Spinal cord (tissue), 10 donors: ENCODE data around the gene FOXI1. TPM values are rescaled to one million over a fixed set of nuclear protein-coding genes. Genes with fewer than 3 reads are reported as not detected.
A peak's percentile ranks its signal among the peaks of the same experiment; 100 is the strongest.
"Not testable (repeated sequence)": the region's sequence is repeated elsewhere in the genome, so short reads cannot be mapped to it uniquely, and the experiment has no call there.

Experiments
- DNase-seq, 6 donors: peaks; one replicate each; pipeline versions ENCODE4 v3.0.0 to v3.0.0-alpha.2; 2013 to 2015; ENCODE audit warnings: low spot score in 6 of 6, low read depth in 4 of 6
- H3K27ac ChIP-seq: one replicate; pipeline ENCODE4 v1.5.1; 2013; ENCODE audit warnings: low read depth, low read length, control low read depth
- H3K27me3 ChIP-seq: one replicate; pipeline ENCODE4 v1.6.1; 2013; ENCODE audit warnings: low read length; ENCODE audit not compliant: control insufficient read depth, insufficient read depth
- H3K36me3 ChIP-seq: one replicate; pipeline ENCODE4 v1.6.1; 2013; ENCODE audit warnings: low read length; ENCODE audit not compliant: control insufficient read depth, insufficient read depth
- H3K4me1 ChIP-seq: one replicate; pipeline ENCODE4 v1.6.1; 2013; ENCODE audit warnings: low read length; ENCODE audit not compliant: control insufficient read depth, insufficient read depth
- H3K4me3 ChIP-seq: one replicate; pipeline ENCODE4 v1.5.1; 2013; ENCODE audit warnings: low read depth, low read length, control low read depth
- H3K9me3 ChIP-seq: one replicate; pipeline ENCODE4 v1.6.1; 2013; ENCODE audit warnings: low read length; ENCODE audit not compliant: control insufficient read depth, insufficient read depth
- WGBS: methylation state at CpG from one replicate; pipeline ENCODE4 v1.1.5; 2013; ENCODE audit warnings: missing lambda C conversion rate; ENCODE audit not compliant: insufficient coverage; 5-methylcytosine and 5-hydroxymethylcytosine counted together
- polyA plus RNA-seq, 2 donors: library from polyadenylated mRNA; unstranded; fragments of 120-200 nt; gene quantifications; one replicate each; pipeline ENCODE4 v1.2.1, GENCODE V29; 2013; ENCODE audit not compliant: insufficient read length in 2 of 2
- total RNA-seq, 2 donors: library from RNA; depleted of rRNA in 1 of 2; stranded (reverse); fragments of 120-200 nt in 1 of 2; fragments of >200 nt in 1 of 2; gene quantifications; one replicate each; pipeline versions ENCODE4 v1.2.3 to v1.2.4, GENCODE V29; 2013 to 2014
- donor health status: healthy.

The FOXI1 gene
- total and polyA plus RNA-seq, 4 donors: 0.08 TPM; not detected in 3

GRCh38 chr5:170087168-170087817, 18.4 kb upstream of the FOXI1 start:
- Histone ChIP-seq H3K4me1 (no peaks in the 10 kb centered on the region), H3K27me3 (no peaks in the 10 kb centered on the region), H3K4me3 (no peak overlapping the region), H3K9me3 (no peaks in the 10 kb centered on the region), H3K27ac (no peak overlapping the region), H3K36me3 (no peaks in the 10 kb centered on the region)
- DNase-seq: no peak
- WGBS: 93% methylated on average over 3 of the region's 3 CpGs

- no peak overlapping the region for H3K27ac ChIP-seq
- peaks cover 5% of the 10 kb centered on the region for H3K4me1 ChIP-seq
- no peak overlapping the region for H3K4me3 ChIP-seq
- H3K27me3 ChIP-seq: no peaks in the 10 kb centered on the region
- no peaks in the 10 kb centered on the region for H3K9me3 ChIP-seq
- no peaks in the 10 kb centered on the region for H3K36me3 ChIP-seq
- 45% methylated on average over 5 of the region's 5 CpGs for WGBS
- DNase-seq: peak in 1 of 6 donors; percentile 39
These were observed 13.1 kb upstream of the FOXI1 start for GRCh38 chr5:170092455-170093101.

- H3K4me1 ChIP-seq, H3K4me3 ChIP-seq, H3K36me3 ChIP-seq, DNase-seq, H3K27ac ChIP-seq, H3K9me3 ChIP-seq, H3K27me3 ChIP-seq: not testable (repeated sequence)
- WGBS: 91% methylated on average over 8 of the region's 10 CpGs
These were observed 11.4 kb upstream of the FOXI1 start for GRCh38 chr5:170094329-170094728.

GRCh38 chr5:170095646-170096045, 10.1 kb upstream of the FOXI1 start:
- no peak overlapping the region for H3K4me3 ChIP-seq
- H3K27ac ChIP-seq: no peak overlapping the region
- H3K9me3 ChIP-seq: peaks cover 3% of the 10 kb centered on the region
- peaks cover 11% of the 10 kb centered on the region for H3K4me1 ChIP-seq
- no peaks in the 10 kb centered on the region for H3K36me3 ChIP-seq
- no CpG with 5 or more reads among the region's 1 CpG for WGBS
- no peak for DNase-seq
- H3K27me3 ChIP-seq: no peaks in the 10 kb centered on the region

GRCh38 chr5:170097934-170098333, 7.8 kb upstream of the FOXI1 start:
- Histone ChIP-seq H3K27me3 (no peaks in the 10 kb centered on the region), H3K36me3 (no peaks in the 10 kb centered on the region), H3K4me1 (peaks cover 7% of the 10 kb centered on the region), H3K27ac (no peak overlapping the region), H3K4me3 (no peak overlapping the region), H3K9me3 (peaks cover 3% of the 10 kb centered on the region)
- 79% methylated on average over 6 of the region's 9 CpGs for WGBS
- DNase-seq: no peak

- Histone ChIP-seq H3K36me3 (no peaks in the 10 kb centered on the region), H3K27me3 (no peaks in the 10 kb centered on the region), H3K4me1 (peaks cover 7% of the 10 kb centered on the region), H3K4me3 (no peak overlapping the region), H3K9me3 (peaks cover 3% of the 10 kb centered on the region), H3K27ac (no peak overlapping the region)
- 14% methylated on average over 5 of the region's 13 CpGs for WGBS
- peak; percentile 80 to 98 (median 90) for DNase-seq
These were observed 5.4 kb upstream of the FOXI1 start for GRCh38 chr5:170100066-170100943.

GRCh38 chr5:170103447-170103846, 2.2 kb upstream of the FOXI1 start:
- Histone ChIP-seq H3K4me1 (peaks cover 7% of the 10 kb centered on the region), H3K9me3 (peaks cover 3% of the 10 kb centered on the region), H3K27ac (no peak overlapping the region), H3K4me3 (no peak overlapping the region), H3K36me3 (no peaks in the 10 kb centered on the region), H3K27me3 (no peaks in the 10 kb centered on the region)
- no peak for DNase-seq
- WGBS: no CpG with 5 or more reads among the region's 1 CpG

GRCh38 chr5:170104299-170104698, 1.4 kb upstream of the FOXI1 start:
- no peak for DNase-seq
- no peak overlapping the region for H3K4me3 ChIP-seq
- H3K9me3 ChIP-seq: no peaks in the 10 kb centered on the region
- H3K36me3 ChIP-seq: no peaks in the 10 kb centered on the region
- H3K4me1 ChIP-seq: peaks cover 7% of the 10 kb centered on the region
- H3K27ac ChIP-seq: no peak overlapping the region
- 85% methylated on average over 5 of the region's 6 CpGs for WGBS
- no peaks in the 10 kb centered on the region for H3K27me3 ChIP-seq

- H3K9me3 ChIP-seq: no peaks in the 10 kb centered on the region
- no peak for DNase-seq
- peaks cover 7% of the 10 kb centered on the region for H3K4me1 ChIP-seq
- H3K36me3 ChIP-seq: no peaks in the 10 kb centered on the region
- WGBS: 92% methylated on average over 9 of the region's 26 CpGs
- H3K27me3 ChIP-seq: no peaks in the 10 kb centered on the region
- H3K4me3 ChIP-seq: no peak overlapping the region
- no peak overlapping the region for H3K27ac ChIP-seq
These were observed 987 bp upstream of the FOXI1 start for GRCh38 chr5:170104710-170105109.
